GM18502 (cell line): Measurements from ENCODE around the gene GBP1.
"Not testable (repeated sequence)": the region's sequence is repeated elsewhere in the genome, so short reads cannot be mapped to it uniquely, and the experiment has no call there.

Experiments used
- ATAC-seq: cut with Tn5 transposase; IDR thresholded peaks from one replicate; pipeline ENCODE4 v1.9.1; 2021; ENCODE audit warnings: mild to moderate bottlenecking; ENCODE audit not compliant: unreplicated experiment, poor library complexity

The GBP1 gene

GRCh38 chr1:89022167-89022959 lies 42.6 kb downstream of the GBP1 start, which contains the start of gene GBP3:
Gene GBP3, minus strand, starts transcription at chr1:89022866. Its CDS starts 2,145 bp downstream, at chr1:89020721.
- ATAC-seq = peak; percentile 80

GRCh38 chr1:89018318-89018717 lies 46.7 kb downstream of the GBP1 start:
- ATAC-seq = not testable (repeated sequence)

GRCh38 chr1:89008511-89008910 lies 56.5 kb downstream of the GBP1 start:
- ATAC-seq = no peak

GRCh38 chr1:89005286-89006151 lies 59.5 kb downstream of the GBP1 start:
- ATAC-seq = no peak
